ENCODE results near the gene MLST8.
A peak's percentile ranks its signal among the peaks of the same experiment; 100 is the strongest.

The MLST8 gene

GRCh38 chr16:2209258-2210008 lies 4.2 kb downstream of the MLST8 start:
- DNase-seq: no peak

- DNase-seq: no peak
These were observed 4.7 kb downstream of the MLST8 start for GRCh38 chr16:2210009-2210332.

GRCh38 chr16:2210386-2211365 lies 5.4 kb downstream of the MLST8 start, which contains the start of gene BRICD5:
TSS of gene BRICD5 (minus strand) at chr16:2210863. CDS start at chr16:2210833, 30 bp downstream.
- DNase-seq: no peak

- DNase-seq: no peak
These were observed 6.7 kb downstream of the MLST8 start for GRCh38 chr16:2211923-2212347.

- peak; percentile 57 to 62 for DNase-seq
These were observed 7.4 kb downstream of the MLST8 start for GRCh38 chr16:2212362-2213324.

- DNase-seq: peak in 1 of 2 donors; percentile 47
These were observed 8.8 kb downstream of the MLST8 start for GRCh38 chr16:2213817-2214718.

GRCh38 chr16:2214719-2214968 lies 9.4 kb downstream of the MLST8 start, which contains the start of gene PGP:
TSS of gene PGP (minus strand) at chr16:2214840. CDS start at chr16:2214777, 63 bp downstream.
- DNase-seq: no peak

GRCh38 chr16:2216330-2216729 lies 11.1 kb downstream of the MLST8 start:
- no peak for DNase-seq

GRCh38 chr16:2223221-2223941 lies 18.1 kb downstream of the MLST8 start, which contains the start of gene E4F1:
TSS of gene E4F1 (plus strand) at chr16:2223591. CDS start at chr16:2223614, 23 bp downstream.
- peak; percentile 100 for DNase-seq

GRCh38 chr16:2223942-2224486 lies 18.8 kb downstream of the MLST8 start:
- peak; percentile 26 to 59 for DNase-seq

- DNase-seq: no peak
These were observed 21.1 kb downstream of the MLST8 start for GRCh38 chr16:2226245-2226793.

- no peak for DNase-seq
These were observed 21.7 kb downstream of the MLST8 start for GRCh38 chr16:2226918-2227317.

GRCh38 chr16:2228161-2228824 lies 23.0 kb downstream of the MLST8 start:
- no peak for DNase-seq

- no peak for DNase-seq
These were observed 23.8 kb downstream of the MLST8 start for GRCh38 chr16:2229091-2229490.

- DNase-seq: peak in 1 of 2 donors; percentile 14
These were observed 24.5 kb downstream of the MLST8 start for GRCh38 chr16:2229632-2230250.

GRCh38 chr16:2230376-2230775 lies 25.1 kb downstream of the MLST8 start:
- DNase-seq: peak in 1 of 2 donors; percentile 57

- no peak for DNase-seq
These were observed 26.0 kb downstream of the MLST8 start for GRCh38 chr16:2231016-2231931.
